Stimulated activated CD4-positive, alpha-beta T cell treated with anti-CD3 and anti-CD28 coated beads, Interleukin-4, amount 100 ng/mL, for 48 hours (primary cell): ENCODE results near the gene POU2F3.

Source experiments
- DNase-seq, 2 donors: peaks; one replicate each; pipeline ENCODE4 v3.0.0-alpha.2; 2020; ENCODE audit warnings: low read depth in 2 of 2

POU2F3 gene

DNA sequence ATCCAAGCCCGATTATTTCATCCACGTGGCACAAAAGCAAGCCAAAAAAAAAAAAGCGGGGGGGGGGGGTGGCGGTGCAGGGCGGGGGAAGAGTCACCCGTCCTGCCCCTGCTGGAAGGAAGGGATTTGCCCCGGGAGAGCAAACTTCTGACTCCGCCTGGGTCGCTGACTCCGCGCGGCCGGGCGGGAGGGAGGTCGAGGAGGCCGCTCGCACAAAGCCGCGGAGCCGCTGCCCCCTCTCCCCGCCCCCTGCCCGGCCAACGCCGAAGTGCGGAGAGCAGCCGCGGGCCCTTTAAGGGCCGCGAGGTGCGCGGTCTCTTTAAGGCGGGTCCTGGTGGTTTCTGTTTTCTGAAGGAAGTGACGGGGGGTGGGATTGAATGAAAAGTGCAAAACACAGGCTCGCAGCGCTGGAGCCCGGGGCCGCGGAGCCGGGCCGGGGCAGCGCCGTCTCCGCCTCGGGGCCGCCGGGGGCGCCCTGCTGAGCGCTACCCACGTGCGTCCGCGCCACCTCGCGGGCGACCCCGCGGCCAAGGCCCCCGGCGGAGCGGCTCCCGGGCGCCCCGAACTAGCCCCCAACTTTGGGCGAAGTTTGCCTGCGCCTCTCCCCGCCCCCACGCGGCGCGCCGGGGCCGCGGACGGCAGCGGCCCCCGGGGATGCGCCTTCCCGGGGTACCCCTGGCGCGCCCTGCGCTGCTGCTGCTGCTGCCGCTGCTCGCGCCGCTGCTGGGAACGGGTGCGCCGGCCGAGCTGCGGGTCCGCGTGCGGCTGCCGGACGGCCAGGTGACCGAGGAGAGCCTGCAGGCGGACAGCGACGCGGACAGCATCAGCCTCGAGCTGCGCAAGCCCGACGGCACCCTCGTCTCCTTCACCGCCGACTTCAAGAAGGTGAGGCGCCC, 29.1 kb upstream of the POU2F3 start, which contains the start of gene OAF:
TSS of gene OAF (plus strand) at position 407 of the 896 bp plus-strand sequence. CDS start at position 655, 248 bp downstream.
- peak; percentile 22 to 30 for DNase-seq

DNA sequence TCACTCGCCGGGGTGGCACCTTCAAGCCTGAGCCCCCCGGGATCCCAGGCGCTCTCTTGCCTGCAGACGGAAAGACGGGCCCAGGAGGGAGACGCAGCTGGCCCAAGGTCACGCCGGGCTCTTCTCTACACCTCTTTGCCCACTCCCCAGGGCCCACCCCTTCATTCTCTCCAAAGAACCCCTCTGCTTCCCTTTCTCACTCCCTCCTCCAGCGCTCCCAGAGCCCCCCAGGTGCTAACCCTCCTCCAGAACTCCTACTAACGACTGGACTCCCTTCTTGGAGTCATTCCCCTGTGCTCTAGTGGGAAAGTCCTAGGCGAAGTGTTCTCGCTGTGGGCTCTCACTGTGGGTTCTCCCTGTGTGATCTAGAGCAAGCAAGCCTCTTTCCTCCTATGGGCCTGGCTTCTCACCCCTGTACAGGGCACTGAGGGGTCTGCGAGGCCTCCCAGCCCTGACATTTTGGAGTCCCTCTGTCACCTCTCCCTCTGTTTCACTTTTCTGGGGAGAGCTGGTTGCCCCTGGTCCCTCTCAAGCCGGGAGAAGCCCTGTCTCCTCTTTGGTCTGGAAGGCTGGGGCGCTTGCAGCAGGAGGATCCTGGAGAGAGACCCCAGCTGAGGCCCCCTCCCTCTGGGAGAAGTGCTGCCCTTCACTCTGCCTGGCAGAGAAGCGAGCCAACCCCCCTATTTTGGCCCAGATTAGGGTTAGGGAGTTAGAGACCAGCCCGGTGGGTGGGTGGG, 28.2 kb upstream of the POU2F3 start:
- DNase-seq: no peak

DNA sequence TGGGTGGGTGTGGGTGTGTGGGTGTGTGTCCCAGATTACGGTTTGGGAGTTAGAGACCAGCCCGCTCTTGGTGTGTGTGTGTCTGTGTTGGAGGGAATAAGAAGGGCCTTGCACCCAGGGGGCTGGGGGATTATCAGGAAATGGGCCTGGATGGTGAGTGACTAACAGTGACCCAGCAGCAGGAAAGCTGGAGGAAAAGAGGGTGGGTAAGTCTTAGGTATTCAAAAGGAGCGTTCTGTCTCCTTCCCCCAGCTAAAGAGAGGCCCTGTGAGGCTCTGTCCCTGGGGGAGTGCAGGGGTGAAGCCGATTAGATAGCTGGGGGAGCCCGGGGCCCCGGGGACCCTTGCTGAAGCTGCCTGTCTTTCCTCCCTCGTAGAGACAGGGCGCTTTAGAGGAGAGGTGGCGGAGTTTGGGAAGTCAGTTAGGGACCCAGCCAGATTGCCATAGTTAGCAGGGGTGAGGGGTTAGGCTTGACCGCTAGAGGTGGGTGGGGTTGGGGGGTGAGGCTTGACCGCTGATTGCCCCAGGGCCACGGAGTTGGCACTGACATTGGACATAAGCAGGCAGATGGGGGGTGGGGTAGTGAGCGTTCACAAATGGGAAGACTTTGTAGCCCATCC, 27.6 kb upstream of the POU2F3 start:
- no peak for DNase-seq

DNA sequence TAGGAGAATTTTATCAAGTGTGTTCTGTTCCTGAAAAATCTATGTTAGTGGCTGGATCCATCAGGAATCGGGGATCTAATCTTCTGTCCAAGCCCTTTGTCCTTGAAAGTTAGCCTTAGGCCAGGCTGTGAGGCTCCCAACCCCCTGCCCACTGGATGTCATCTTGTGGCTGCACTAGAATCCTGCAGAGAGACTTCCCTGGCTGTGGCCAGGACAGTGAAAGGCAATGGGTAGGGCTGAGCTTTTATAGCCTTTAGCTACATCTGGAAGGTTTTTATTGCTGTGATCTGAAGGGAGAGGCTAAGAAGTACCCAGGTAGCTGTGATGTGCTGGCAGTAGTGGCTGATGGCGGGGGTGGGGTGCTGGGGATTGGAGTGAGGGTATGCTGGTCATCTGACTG, 27.0 kb upstream of the POU2F3 start:
- no peak for DNase-seq

DNA sequence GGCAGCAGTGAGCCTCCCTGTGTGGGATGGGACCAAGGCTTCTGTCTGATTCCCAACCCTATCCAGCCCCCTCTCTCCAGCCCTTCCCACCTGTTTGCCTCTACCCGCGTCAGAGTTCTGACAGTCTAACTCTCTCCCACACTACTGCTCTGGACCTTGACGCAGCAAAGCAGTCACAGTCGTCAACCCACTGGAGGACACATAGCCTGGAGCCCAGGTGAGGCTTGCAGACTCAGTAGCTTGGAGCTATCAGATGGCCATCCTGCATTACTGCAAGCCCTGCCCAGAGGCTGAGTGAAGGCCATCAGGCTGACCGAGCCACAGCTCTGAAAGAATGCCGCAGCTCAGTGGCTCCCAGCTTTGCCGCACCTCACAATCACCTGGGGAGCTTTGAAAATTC, 25.4 kb upstream of the POU2F3 start:
- DNase-seq: no peak

DNA sequence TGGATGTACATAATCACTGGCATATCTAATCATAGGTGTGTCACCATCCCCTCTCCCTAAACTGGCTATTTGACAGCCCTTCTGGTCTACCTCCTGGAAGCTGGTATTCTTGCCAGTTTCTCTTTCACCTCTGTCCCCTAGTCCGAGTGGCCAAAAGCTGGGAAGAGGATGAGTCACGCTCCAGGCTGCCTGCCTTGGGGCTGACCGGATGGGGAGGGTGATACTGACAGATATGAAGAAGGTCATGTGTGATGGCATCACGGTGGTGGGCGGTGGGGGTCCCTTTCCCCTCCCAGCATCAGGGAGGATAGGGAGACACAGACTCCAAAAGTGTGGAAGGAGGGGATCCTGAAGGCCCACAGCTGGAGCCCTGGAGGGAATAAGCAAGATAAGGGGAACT, 24.3 kb upstream of the POU2F3 start:
- no peak for DNase-seq

DNA sequence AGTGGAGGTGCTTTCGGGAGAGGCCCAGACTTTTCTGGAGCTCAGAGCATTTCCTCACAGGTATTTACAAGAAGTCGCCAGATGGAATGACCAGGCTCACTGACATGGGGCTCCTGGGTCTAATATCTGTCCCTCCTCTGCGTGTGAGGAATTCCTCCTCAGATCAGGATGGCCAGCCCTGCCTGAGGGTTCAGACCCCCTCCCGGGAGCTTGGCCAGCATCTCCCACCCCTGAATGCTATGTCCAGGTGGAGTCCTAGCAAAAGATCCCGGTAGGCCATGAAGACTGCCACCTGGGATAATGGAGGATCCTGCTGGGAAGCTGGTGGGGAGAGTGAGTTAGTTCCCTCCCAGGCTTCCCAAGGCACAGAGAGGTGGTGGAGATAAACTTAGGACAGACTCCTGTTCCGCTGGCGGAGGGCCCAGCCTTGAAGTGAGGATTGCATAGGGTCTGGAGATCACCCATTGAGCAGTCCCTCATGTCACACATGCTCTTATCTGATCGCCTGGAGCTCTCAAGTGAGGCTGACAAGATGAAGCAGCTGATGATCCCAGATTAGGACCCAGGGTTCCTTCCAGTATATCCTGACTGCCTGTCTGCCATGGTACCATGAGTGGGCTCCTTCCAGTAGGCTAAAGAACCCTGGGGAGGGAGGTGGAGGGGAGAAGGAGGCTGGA, 23.4 kb upstream of the POU2F3 start:
- no peak for DNase-seq

DNA sequence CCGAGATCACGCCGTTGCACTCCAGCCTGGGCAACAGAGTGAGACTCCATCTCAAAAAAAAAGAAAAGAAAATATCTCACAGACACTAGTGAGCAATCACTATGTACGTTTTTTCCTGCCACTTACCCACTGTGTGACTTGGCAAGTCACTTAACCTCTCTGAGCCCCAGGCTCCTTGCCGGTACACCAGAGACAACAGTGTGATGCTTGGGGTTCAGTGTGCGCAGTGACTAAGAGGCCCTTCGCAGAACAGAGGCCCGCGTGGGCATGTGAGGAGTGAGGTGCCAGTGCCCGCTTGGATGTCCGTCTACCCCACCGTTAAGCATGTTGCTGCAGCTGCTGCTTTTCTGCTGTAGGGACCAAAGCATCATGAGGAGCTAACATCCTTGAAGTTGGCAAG, 22.4 kb upstream of the POU2F3 start:
- DNase-seq: no peak

DNA sequence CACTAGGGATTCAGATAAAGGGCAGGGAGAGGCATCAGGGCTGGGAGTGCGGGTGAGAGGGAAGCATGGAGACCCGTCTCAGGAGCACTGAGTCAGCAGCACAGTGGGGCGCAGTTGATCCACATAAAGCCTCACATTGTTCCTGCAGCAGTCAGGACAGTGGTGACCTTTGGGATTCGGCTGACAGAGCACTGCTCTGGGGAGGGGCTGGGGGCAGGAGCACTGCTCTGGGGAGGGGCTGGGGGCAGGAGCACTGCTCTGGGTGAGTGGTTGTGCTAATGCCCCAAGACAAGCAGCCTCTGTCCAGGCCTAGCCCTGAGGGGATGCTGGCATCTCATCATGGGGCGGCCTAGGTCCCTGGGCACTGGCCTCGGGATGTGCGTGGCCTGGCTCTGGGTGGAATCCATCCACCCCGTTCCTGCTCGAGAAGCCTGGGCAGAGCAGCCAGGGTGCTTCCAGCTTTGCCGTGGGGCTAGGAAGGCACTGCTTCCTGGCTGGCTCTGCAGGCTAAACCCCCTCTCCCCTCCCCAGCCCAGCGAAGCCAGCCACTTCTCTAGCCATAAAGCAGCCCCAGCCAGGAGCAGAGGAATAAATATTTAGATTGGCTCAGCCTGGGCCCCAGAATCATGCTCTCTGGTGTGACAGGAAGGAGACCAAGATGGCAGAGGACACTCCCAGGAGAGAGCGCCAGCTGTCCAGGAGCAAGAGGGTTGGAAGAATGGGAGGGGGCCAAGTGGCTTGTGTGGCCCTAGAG, 21.8 kb upstream of the POU2F3 start:
- DNase-seq: no peak

DNA sequence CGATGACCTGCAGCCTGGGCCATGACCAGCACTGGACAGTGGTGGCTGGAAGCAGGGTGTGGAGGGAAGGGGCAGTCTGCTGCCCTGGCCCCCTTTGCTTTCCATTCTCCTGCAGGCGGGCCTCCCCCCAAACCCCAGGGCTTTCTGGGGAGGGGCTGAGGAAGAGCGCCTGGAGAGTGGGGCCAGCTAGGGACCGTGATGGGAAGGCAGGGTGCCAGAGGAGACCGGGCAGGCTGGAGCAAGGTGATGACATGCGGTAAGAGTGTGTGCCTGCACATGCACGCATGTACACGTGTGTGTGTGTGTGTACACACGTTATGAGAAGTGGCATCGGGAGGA, 21.3 kb upstream of the POU2F3 start:
- DNase-seq: no peak

DNA sequence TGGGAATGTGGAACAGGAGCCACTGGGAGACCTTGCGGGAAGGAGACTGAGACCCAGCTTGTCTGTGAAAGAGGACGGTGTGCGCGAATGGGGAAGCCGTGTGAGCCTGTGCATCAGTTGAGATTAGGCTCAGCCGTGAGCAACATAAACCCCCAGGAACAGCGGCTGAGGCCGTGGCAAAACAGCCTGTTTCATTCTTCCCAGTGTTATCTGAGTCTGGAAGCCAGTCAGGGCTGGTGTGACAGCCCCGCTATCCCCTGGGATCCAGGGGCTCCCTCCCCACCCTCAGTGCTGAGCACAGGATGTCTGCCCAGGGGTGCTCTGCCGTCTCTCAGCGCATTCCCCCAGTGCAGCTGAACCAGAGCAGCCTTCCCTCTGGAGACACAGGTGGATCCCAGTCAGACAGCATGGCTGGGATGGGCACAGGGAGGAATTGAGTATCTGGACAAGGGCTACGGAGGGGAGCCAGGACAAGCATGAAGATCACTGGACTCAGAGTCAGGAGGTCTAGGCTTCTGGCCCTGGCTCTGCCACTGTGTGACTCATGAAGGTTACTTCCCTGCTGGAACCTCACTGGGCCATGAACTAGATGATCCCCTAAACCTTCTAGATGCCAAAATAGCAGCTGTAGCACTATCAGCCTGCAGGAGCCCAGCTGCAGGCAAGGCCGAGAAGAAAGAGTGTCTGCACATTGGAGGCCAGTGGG, 20.6 kb upstream of the POU2F3 start:
- DNase-seq: no peak

DNA sequence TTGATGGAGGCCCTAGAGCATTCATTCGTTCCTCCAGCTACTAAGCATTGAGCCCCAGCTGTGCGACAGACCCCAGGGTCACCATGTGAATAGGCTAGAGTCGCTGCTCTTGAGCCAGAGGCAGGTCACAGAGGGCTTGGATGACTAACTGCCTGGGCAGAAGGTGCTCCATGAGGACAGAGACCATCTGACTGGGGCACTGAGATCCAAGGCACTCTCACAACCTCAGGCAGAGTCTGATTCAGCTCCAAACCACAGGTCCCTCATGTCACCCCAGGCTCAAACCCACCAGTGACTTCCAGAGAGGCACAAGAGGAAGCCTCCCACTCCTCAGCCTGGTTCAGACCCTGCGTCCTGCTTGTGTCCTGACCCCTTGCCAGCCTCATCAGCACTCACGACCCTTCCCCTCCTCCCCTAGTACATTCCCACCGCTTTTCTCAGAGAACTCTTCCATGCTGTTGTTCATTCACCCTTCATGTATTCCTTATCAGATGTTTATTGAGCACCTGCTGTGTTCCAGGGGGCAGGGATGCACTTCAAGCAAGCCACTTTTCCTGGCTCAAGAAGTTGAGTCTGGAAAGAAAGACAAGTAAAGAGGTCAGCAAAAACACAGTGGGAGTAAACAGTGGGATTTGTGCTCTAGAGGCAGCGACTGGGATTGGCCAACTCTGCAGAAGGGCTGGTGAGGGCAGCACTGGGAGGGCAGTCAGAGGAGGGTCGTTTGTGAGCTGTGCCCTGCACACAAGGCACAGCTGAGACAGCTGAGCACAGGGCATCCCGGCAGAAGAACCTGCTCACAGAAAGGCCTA, 19.8 kb upstream of the POU2F3 start:
- DNase-seq: no peak

DNA sequence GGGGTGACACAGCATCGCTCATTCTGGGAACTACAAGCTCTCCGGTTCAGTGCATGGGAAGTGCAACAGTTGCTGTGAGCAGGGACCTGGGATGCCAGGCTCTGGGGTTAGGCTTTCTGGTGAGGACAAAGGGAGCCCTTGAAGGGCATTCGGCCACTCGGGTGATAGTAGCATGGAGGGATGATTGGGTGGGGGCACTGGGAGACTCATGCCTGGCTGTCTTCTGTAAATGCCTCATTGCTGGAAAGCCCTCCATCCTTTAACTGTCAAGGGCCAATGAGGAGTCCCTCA, 19.2 kb upstream of the POU2F3 start:
- DNase-seq: no peak

DNA sequence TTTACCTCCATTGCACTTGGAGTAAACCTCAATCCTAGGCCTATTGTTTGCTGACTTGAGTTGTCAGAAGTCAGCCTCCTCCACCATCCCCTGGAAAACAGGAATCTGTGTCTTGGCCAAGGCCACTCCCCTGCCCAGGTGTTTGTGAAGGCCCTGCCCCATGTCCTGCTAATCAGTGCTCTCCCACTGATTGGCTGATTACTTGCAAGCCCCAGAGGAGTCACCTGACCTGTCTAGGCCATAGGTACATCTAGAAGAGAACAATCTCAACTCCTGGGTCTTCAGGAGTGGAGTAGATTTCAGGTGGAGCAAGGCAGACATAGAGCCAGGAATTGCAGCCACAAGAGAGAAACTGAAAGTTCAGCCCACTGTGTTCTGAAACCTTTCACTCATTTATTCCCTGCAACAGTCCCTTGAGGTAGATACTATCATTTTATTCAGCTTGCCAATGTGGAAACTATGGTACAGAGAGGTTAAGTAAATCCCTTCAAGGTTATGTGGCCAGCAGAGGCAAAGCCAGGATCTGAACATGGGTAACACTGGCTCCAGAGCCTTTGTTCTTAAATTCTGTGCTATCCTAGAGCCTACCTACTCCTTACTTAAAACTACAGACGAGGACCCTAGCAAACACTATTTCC, 18.7 kb upstream of the POU2F3 start:
- DNase-seq: no peak

DNA sequence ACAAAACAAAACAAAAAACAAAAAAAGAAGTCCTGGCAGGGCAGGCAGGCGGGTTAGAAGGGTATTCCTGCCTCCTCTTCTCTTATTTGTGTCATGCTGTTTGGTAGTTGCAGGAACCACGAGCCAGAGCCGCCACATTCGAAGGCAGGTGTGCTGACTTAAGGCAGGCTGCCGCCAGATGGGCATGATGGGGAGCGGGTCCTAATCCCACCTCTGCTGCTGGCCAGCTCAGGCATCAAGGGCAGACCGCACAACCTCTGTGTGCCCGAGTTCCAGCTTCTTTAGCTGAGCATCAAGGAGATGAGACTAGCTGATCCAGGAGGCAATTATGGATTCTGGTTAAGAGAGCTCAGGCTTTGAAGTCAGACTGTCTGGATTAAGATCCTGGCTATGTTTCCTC, 17.0 kb upstream of the POU2F3 start:
- DNase-seq: no peak

DNA sequence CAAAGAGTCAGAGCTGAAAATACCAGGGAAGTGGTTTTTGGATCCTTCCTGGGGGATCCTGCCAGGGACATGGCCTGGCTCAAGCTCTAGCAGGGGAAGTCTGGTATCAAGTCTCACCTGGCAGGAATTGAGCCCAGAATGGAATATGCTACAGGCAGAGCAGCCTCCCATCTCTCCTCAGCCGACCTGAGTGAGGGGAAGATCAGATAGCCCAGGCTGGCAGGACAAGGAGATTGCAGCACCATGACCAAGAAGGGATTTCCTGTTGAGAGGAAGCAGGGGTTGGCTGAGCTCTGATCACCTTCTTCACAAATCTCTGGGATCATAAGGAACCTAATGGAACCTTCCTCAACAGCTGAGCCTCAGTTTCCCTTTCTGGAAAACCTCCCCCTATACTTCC, 16.1 kb upstream of the POU2F3 start:
- no peak for DNase-seq

DNA sequence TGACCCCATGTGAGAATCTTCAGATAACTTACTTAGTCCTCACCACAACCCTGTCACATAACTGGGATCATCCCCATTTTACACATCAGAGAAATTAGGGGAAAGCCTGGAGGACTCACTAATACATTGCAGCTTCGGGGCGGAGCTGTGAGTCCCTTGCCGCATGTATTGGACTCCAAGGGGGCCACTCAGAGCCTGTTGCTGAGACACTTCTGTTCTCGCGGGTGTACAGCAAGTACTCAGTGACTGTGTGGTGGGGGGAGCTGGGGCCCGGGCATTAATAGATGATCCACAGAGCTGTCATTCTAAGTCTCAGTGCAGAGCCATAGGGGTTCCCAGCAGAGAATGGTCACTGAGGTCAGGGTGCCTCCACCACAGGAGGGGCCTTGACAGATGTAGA, 15.6 kb upstream of the POU2F3 start:
- no peak for DNase-seq

DNA sequence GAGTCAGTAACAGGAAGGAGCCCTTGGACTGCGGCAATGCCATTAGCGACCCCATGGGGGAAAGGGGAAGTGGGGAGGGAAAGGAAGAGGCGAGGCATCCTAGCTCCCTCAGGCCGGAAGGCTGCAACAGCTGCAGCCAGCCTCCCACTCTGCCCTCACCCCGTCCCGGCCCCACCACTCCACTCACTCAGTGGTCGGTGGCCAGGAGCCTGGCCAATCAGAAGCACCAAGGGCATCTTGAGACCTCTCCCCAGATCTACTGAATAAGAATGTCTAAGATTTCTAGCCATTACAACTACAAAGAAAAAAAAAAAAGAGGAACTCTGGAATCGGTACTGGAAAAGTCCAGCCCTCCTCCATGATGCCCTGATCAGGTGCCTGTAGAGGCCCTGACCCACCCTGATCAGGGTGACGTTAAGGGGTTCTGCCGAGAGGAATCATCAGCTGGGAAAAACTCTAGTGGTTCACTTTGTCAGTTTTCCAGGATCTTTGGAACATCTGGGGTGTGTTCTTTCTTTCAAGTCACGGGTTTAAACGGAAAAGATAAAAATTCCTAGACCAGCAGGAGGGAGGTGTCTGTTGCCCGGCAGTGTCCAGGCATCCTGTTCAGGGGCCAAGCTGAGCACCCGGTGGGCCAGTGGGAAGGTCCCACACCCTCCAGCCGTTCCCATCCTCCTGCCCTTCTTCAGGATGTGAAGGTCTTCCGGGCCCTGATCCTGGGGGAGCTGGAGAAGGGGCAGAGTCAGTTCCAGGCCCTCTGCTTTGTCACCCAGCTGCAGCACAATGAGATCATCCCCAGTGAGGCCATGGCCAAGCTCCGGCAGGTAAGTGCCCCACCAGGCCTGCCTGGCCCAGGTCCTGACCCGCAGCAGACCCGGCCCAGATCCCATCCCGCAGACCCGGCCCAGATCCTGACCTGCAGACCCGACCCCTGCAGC, 14.7 kb upstream of the POU2F3 start:
- DNase-seq: no peak

DNA sequence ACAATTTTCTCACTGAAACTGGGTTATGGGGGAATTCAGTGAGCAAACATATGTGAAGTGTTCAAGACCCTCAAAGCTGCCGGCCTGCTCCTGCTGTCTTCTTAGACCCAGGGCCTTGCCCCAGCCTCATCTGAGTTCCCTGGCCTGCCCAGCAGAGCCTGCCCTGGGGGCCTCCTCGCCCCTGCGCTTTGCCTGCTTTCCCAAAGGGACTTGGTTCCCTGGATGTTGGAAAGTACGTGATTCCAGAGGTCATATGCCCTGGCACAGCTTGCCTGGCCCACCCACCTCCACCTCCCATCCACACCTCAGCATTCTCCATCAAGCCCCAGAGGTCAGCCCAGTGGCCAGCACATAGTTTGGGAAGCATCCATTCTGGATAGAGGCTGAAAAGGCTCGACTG, 13.7 kb upstream of the POU2F3 start:
- no peak for DNase-seq
